ENCODE measurements around the gene KRT2. TPM values are rescaled to one million over a fixed set of nuclear protein-coding genes. Genes with fewer than 3 reads are reported as not detected.

The KRT2 gene
- total and polyA plus RNA-seq, 9 of the 15 experiments (the other 6 are each of a cell fraction or from before 2014, with no cell fraction given): 0.03 to 0.69 (median 0.07) TPM; not detected in 2

- TF ChIP-seq, protein P1, sequence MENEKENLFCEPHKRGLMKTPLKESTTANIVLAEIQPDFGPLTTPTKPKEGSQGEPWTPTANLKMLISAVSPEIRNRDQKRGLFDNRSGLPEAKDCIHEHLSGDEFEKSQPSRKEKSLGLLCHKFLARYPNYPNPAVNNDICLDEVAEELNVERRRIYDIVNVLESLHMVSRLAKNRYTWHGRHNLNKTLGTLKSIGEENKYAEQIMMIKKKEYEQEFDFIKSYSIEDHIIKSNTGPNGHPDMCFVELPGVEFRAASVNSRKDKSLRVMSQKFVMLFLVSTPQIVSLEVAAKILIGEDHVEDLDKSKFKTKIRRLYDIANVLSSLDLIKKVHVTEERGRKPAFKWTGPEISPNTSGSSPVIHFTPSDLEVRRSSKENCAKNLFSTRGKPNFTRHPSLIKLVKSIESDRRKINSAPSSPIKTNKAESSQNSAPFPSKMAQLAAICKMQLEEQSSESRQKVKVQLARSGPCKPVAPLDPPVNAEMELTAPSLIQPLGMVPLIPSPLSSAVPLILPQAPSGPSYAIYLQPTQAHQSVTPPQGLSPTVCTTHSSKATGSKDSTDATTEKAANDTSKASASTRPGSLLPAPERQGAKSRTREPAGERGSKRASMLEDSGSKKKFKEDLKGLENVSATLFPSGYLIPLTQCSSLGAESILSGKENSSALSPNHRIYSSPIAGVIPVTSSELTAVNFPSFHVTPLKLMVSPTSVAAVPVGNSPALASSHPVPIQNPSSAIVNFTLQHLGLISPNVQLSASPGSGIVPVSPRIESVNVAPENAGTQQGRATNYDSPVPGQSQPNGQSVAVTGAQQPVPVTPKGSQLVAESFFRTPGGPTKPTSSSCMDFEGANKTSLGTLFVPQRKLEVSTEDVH (IDR thresholded peaks at IDR 0.05; ENCODE audit: low read depth, partially characterized antibody): no peak
- no peak for TF ChIP-seq ARHGAP35 (IDR thresholded peaks at IDR 0.05; ENCODE audit: partially characterized antibody)
- no peak for TF ChIP-seq C11orf30 (IDR thresholded peaks at IDR 0.05; ENCODE audit: low read depth)
- TF ChIP-seq HSF4 (CRISPR knock-in tag; IDR thresholded peaks at IDR 0.05; ENCODE audit: borderline replicate concordance): no peak
- TF ChIP-seq KDM5B (IDR thresholded peaks at IDR 0.05; ENCODE audit: insufficient replicate concordance, low read depth, low read length): no peak
- no peak for TF ChIP-seq TFE3 (CRISPR knock-in tag; IDR thresholded peaks at IDR 0.05)
- TF ChIP-seq CSDE1 (IDR thresholded peaks at IDR 0.05): no peak
- TF ChIP-seq KLF10 (CRISPR knock-in tag; IDR thresholded peaks at IDR 0.05): no peak
- TF ChIP-seq GTF2F1 (IDR thresholded peaks at IDR 0.05; ENCODE audit: low read depth, low read length): no peak
Observed at GRCh38 chr12:52655720-52656124, 3.7 kb upstream of the KRT2 start (continued).

Measured in K562 (cell line).